Breast epithelium (tissue), 3 donors: ENCODE results near the gene RAB2B.

ENCODE experiments used
- POLR2A ChIP-seq: fragments of 450-650 bp; IDR thresholded peaks from one replicate; pipeline ENCODE4 v1.6.1; 2016; ENCODE audit warnings: antibody characterized with exemption, mild to moderate bottlenecking, moderate library complexity
- POLR2AphosphoS5 ChIP-seq, 3 donors: sonication (generic); formaldehyde crosslinking; IDR thresholded peaks; one replicate each; pipeline ENCODE4 v1.6.1; 2017; ENCODE audit warnings: antibody characterized with exemption in 3 of 3
- TF ChIP-seq, protein P1 (sequence below), 3 donors: fragments of 450-650 bp; IDR thresholded peaks; one replicate each; pipeline ENCODE4 v1.5.1; 2016 to 2017; ENCODE audit warnings: antibody characterized with exemption in 3 of 3, mild to moderate bottlenecking in 3 of 3, moderate library complexity in 3 of 3

DNA sequence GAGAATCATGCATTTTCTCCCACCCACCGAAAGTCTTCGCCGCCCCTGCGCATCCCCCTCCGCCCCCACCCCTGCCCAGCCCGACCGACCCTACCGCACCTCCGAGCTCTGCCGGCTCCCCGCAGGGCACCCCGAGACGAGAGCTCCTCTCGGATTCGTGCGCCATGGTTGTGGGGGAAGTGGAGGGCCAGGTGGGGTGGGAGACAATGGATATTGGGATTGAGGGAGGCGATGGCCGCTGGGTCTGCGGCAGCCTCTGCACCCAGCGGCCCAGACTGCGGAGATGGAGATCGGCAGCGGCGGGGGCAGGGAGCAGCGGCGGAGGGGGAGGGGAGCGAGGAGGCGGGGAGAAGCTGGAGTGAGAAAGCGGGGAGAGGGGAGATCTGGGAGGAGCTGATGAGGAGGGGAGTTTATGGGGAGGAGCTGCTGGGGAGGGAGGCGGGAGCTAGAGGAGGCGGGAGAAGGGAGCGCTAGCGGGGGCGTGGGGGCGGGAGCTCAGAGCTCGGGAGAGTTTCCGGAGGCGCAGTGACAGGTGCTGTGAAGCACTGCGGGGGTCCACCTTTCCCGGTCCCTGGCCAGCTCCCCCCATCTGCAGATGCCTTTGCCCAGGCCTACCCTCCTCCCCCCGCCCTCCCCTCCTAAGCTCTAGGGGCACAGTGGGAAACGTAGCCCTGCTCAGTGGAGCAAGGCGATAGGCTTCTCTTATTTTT lies 49.4 kb upstream of the RAB2B start, which contains the start of gene SALL2:
- TF ChIP-seq, protein P1, sequence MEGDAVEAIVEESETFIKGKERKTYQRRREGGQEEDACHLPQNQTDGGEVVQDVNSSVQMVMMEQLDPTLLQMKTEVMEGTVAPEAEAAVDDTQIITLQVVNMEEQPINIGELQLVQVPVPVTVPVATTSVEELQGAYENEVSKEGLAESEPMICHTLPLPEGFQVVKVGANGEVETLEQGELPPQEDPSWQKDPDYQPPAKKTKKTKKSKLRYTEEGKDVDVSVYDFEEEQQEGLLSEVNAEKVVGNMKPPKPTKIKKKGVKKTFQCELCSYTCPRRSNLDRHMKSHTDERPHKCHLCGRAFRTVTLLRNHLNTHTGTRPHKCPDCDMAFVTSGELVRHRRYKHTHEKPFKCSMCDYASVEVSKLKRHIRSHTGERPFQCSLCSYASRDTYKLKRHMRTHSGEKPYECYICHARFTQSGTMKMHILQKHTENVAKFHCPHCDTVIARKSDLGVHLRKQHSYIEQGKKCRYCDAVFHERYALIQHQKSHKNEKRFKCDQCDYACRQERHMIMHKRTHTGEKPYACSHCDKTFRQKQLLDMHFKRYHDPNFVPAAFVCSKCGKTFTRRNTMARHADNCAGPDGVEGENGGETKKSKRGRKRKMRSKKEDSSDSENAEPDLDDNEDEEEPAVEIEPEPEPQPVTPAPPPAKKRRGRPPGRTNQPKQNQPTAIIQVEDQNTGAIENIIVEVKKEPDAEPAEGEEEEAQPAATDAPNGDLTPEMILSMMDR (IDR thresholded peaks at IDR 0.05): no peak
- TF ChIP-seq POLR2AphosphoS5 (IDR thresholded peaks at IDR 0.05): no peak
- no peak for TF ChIP-seq POLR2A
